GM12872 (cell line): ENCODE measurements around the gene THAP8.

Source experiments
- CTCF ChIP-seq: IDR thresholded peaks from 3 replicates; pipeline ENCODE4 v1.5.1; 2011; ENCODE audit warnings: low read depth, mild to moderate bottlenecking, low read length, moderate library complexity; ENCODE audit not compliant: insufficient read depth

Gene THAP8

GRCh38 chr19:36031308-36031707 lies 22.8 kb downstream of the THAP8 start:
- TF ChIP-seq CTCF = no peak

GRCh38 chr19:36030264-36031148 lies 23.6 kb downstream of the THAP8 start:
- TF ChIP-seq CTCF = peak; percentile 31; the same call in 2 of the 3 replicates

- TF ChIP-seq CTCF = no peak
Measured at GRCh38 chr19:36028313-36029041, 25.6 kb downstream of the THAP8 start.

- no peak for TF ChIP-seq CTCF
Measured at GRCh38 chr19:36027696-36028095, 26.4 kb downstream of the THAP8 start.

GRCh38 chr19:36026091-36026876 lies 27.8 kb downstream of the THAP8 start:
- TF ChIP-seq CTCF = no peak

- TF ChIP-seq CTCF = no peak
Measured at GRCh38 chr19:36025541-36025940, 28.5 kb downstream of the THAP8 start.

- TF ChIP-seq CTCF = no peak
Measured at GRCh38 chr19:36023432-36023831, 30.7 kb downstream of the THAP8 start.
